Stimulated activated CD8-positive, alpha-beta memory T cell treated with anti-CD3 and anti-CD28 coated beads, Interleukin-4, amount 100 ng/mL, for 1 hour (primary cell): Measurements from ENCODE around the gene MUC12.
"Not testable (repeated sequence)": the region's sequence is repeated elsewhere in the genome, so short reads cannot be mapped to it uniquely, and the experiment has no call there.

Experiments
- DNase-seq, 2 donors: peaks; one replicate each; pipeline ENCODE4 v3.0.0-alpha.2; 2020; ENCODE audit warnings: low read depth in 2 of 2, low spot score in 1 of 2

MUC12 gene

DNA sequence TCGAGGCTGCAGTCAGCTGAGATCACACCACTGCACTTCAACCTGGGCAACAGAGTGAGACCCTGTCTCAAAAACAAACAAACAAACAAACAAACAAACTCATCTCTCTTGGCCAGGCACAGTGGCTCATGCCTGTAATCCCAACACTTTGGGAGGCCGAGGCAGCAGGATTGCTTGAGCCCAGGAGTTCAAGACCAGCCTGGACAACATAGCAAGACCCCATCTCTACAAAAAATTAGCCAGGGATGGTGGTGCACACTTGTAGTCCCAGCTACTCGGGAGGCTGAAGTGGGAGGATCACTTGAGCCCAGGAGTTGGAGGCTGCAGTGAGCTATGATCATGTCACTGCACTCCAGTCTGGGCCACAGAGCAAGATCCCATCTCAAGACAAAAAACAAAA lies 95.8 kb downstream of the MUC12 start:
- DNase-seq = not testable (repeated sequence)

DNA sequence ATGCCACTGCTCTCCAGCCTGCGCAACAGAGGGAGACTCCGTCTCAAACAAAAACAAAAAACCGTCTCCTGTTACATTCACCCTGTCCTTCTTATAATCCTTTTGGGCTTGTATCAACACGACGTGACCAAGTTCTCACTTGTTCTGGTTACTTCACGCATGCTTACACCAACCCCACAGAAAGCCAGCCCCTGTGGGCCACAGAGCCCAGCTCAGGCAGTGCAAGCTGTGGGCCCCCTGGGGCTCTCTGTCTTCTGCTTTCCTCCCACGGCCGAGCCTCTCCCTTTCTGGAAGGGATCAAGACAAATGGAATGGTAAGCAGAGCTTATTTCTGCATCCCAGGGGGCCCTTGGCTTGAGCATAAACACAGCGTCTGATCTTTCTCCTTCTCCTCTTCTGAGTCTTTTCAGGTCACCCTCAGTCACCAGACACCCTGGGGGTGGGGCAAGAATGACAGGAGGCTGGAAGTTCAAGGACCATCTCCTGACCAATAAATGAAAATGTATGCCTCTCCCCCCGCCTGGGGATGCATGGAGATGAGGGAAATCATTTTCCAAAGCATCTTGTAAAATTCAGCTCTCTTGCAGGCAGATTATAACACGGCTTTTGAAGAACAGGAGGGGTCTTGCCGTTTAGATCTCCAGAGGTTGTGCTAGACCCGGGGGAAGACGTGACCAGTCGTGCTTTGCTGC lies 96.9 kb downstream of the MUC12 start:
- no peak for DNase-seq

GRCh38 chr7:101066833-101067177 lies 97.4 kb downstream of the MUC12 start:
- DNase-seq = no peak

- no peak for DNase-seq
Measured at GRCh38 chr7:101068401-101068800, 99.0 kb downstream of the MUC12 start.
